GM23248 (cell line): ENCODE results near the gene DENND2D. TPM values are rescaled to one million over a fixed set of nuclear protein-coding genes. Genes with fewer than 3 reads are reported as not detected.

Source experiments
- DNase-seq: peaks from one replicate; pipeline ENCODE4 v3.0.0-alpha.2; 2015
- H2AFZ ChIP-seq: fragments of 200-600 bp; sonication (generic); 2 replicates; pipeline ENCODE4 v1.6.1; 2016; ENCODE audit warnings: antibody characterized with exemption
- H3F3A ChIP-seq: fragments of 200-600 bp; sonication (generic); 2 replicates; pipeline ENCODE4 v1.6.1; 2016; ENCODE audit warnings: mild to moderate bottlenecking, antibody characterized with exemption, mixed run types; ENCODE audit not compliant: insufficient read depth
- H3K27ac ChIP-seq: fragments of 200-600 bp; sonication (generic); 2 replicates; pipeline ENCODE4 v1.5.1; 2016; ENCODE audit warnings: mild to moderate bottlenecking
- H3K27me3 ChIP-seq: fragments of 200-600 bp; sonication (generic); replicated peaks from 2 replicates; pipeline ENCODE4 v1.6.1; 2016; ENCODE audit warnings: mild to moderate bottlenecking; ENCODE audit not compliant: insufficient read depth
- H3K36me3 ChIP-seq: fragments of 200-600 bp; sonication (generic); 2 replicates; pipeline ENCODE4 v1.6.1; 2016; ENCODE audit warnings: low read depth, mild to moderate bottlenecking
- H3K4me1 ChIP-seq: fragments of 200-600 bp; sonication (generic); 2 replicates; pipeline ENCODE4 v1.6.1; 2016; ENCODE audit warnings: mild to moderate bottlenecking; ENCODE audit not compliant: insufficient read depth
- H3K4me2 ChIP-seq: fragments of 200-600 bp; sonication (generic); one replicate; pipeline ENCODE4 v1.6.1; 2016; ENCODE audit warnings: mild to moderate bottlenecking; ENCODE audit not compliant: unreplicated experiment
- H3K4me3 ChIP-seq: fragments of 200-600 bp; sonication (generic); 2 replicates; pipeline ENCODE4 v1.5.1; 2016; ENCODE audit warnings: mild to moderate bottlenecking
- H3K79me2 ChIP-seq: fragments of 200-600 bp; sonication (generic); 2 replicates; pipeline ENCODE4 v1.6.1; 2016; ENCODE audit warnings: mild to moderate bottlenecking; ENCODE audit not compliant: insufficient read depth
- H3K9ac ChIP-seq: fragments of 200-600 bp; sonication (generic); 2 replicates; pipeline ENCODE4 v1.6.1; 2016; ENCODE audit warnings: mild to moderate bottlenecking
- H3K9me2 ChIP-seq: fragments of 200-600 bp; sonication (generic); 2 replicates; pipeline ENCODE4 v1.6.1; 2016; ENCODE audit warnings: mixed run types, mild to moderate bottlenecking, moderate library complexity; ENCODE audit not compliant: insufficient read depth
- H3K9me3 ChIP-seq: fragments of 200-600 bp; sonication (generic); one replicate; pipeline ENCODE4 v1.6.1; 2017; ENCODE audit warnings: low read depth
- H4K20me1 ChIP-seq: fragments of 200-600 bp; sonication (generic); 2 replicates; pipeline ENCODE4 v1.6.0; 2016; ENCODE audit not compliant: insufficient read depth
- EZH2 ChIP-seq: fragments of 200-600 bp; sonication (generic); IDR thresholded peaks from 2 replicates; pipeline ENCODE4 v1.6.1; 2018; ENCODE audit warnings: antibody characterized with exemption, mild to moderate bottlenecking; ENCODE audit not compliant: insufficient read depth, poor library complexity, severe bottlenecking
- EZH2phosphoT487 ChIP-seq: fragments of 200-600 bp; sonication (generic); IDR thresholded peaks from 2 replicates; pipeline ENCODE4 v1.6.1; 2018; ENCODE audit warnings: antibody characterized with exemption, moderate library complexity, mild to moderate bottlenecking, low read depth; ENCODE audit not compliant: insufficient read depth
- WGBS, 2 experiments: methylation state at CpG; one replicate each; pipeline ENCODE4 v1.1.6; 2015 to 2017; ENCODE audit warnings: low lambda C conversion rate in 2 of 2, low coverage in 1 of 2; ENCODE audit errors: missing lambda C conversion rate in 2 of 2; 5-methylcytosine and 5-hydroxymethylcytosine counted together
- in situ Hi-C: fragments of 300-500 bp; cut with MboI; formaldehyde crosslinking; loops from 2 replicates; pipeline ENCODE4 v1.15.0; 2020
- polyA plus RNA-seq: library from polyadenylated mRNA; unstranded; fragments of >200 nt; fragmentation: Nextera tagmentation; extraction: Ambion mirVana; gene quantifications from 2 replicates; pipeline ENCODE4 v1.2.1, GENCODE V29; 2016
- total RNA-seq: library from RNA; depleted of rRNA; stranded (reverse); fragments of >200 nt; shearing (Covaris generic); gene quantifications from 2 replicates; pipeline ENCODE4 v1.2.3, GENCODE V29; 2014

Gene DENND2D
- total and polyA plus RNA-seq, 2 experiments from 2014 or later, result 3.7 to 6.6 TPM

DNA sequence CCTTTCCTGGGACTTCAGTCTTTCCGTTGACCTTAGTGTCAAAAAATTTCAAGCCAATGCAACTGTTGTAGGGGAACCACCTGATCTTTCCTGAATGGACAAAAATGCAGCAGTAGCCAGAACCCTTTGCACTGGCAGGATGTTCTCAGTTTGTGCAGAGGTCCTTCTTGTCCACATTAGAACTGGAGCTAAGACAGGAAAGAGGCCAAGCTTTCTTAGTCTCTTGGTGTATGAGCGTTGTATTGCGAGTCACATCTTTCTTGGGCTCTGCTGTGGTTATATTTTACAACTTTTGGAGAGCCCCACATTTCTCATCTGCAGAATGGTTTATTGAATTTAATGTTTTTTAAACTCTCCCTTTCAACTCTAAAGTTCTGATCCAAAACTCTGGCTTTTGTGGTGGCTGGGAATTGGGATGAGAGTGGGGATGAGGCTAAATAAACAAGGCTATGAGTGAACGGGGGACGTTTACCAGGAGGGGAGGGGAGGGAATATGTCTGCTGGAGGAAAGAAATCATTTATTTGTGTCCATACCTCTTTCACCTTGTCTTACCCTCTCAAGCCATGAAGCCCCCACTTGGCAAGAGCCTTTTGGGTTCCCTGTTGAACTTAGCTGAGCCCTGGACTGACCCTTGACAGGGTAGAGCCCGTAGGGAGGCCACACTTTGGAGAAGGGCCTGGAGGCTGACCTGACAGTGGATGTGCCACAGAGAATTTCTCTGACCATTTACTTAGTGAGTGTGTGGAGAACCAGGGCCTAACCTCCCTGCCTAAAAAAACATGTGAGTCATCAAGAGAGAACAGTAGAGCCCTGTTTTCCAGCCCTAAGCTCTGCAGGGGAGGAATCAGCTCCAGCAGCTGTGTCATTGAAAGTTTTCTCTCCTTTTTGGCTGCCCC, 27.7 kb upstream of the DENND2D start:
- peak overlapping the region; percentile 26 for H3K9ac ChIP-seq
- TF ChIP-seq EZH2phosphoT487 (no peak), EZH2 (no peak)
- H2AFZ ChIP-seq, result 0 out of 2 replicates have a peak overlapping the region, but pooled peaks have one; percentile 39
- no peak overlapping the region; the same call in 1 of the 2 replicates for H3K4me3 ChIP-seq
- H4K20me1 ChIP-seq, result no peaks in the 10 kb centered on the region
- peaks cover 21% of the 10 kb centered on the region for H3K4me1 ChIP-seq
- H3K27ac ChIP-seq, result peak overlapping the region; percentile 63
- no peaks in the 10 kb centered on the region for H3K9me2 ChIP-seq
- in situ Hi-C loops, result loop anchor here (5.0 kb wide), 1 partner anchor 164 kb away; no protein-coding TSS in a partner anchor
- no peaks in the 10 kb centered on the region for H3K27me3 ChIP-seq
- H3K9me3 ChIP-seq, result no peaks in the 10 kb centered on the region
- H3K79me2 ChIP-seq, result no peaks in the 10 kb centered on the region
- DNase-seq, result peak; percentile 93
- H3F3A ChIP-seq, result peaks cover 13% of the 10 kb centered on the region; the same call in 1 of the 2 replicates
- H3K4me2 ChIP-seq, result peak overlapping the region; percentile 64
- H3K36me3 ChIP-seq, result no peaks in the 10 kb centered on the region
- WGBS, 2 experiments, result 46 to 59% methylated on average over 6 of the region's 6 CpGs

DNA sequence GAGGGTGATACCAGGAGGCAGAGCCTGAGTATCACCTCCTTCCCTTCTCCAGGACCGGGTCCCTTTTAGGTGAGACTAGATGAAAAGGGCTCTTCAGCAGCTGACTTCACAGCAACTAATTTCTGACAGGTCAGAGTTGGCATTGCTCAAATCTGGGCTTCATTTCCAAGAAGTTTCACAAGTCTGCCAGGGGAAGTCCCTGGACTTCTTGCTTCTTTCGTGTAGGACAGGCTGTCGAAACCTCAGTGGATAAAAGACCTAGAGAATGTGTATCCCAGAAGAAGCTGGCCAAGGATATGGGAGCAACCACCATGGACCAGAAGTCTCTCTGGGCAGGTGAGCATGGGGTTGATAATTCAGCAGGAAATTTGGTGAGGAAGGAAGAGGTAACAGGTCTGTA, 27.0 kb upstream of the DENND2D start, which contains the start of gene CHI3L2:
Gene CHI3L2, plus strand, starts transcription at position 280 of the 400 bp plus-strand sequence. Its CDS starts 17 bp downstream, at position 297.
- in situ Hi-C loops, result loop anchor here (5.0 kb wide), 1 partner anchor 165 kb away; no protein-coding TSS in a partner anchor
- Histone ChIP-seq H3K79me2 (no peaks in the 10 kb centered on the region), H3K9ac (peak within 1 kb of the TSS; percentile 26), H3K4me1 (peaks cover 21% of the 10 kb centered on the region), H2AFZ (0 out of 2 replicates have a peak within 1 kb of the TSS, but pooled peaks have one; percentile 39), H3K4me3 (no peak within 1 kb of the TSS; the same call in 1 of the 2 replicates), H3K9me2 (no peaks in the 10 kb centered on the region), H4K20me1 (no peaks in the 10 kb centered on the region), H3K36me3 (no peaks in the 10 kb centered on the region), H3K27me3 (no peaks in the 10 kb centered on the region), H3K27ac (peak within 1 kb of the TSS; percentile 63), H3K9me3 (no peaks in the 10 kb centered on the region), H3K4me2 (peak within 1 kb of the TSS; percentile 64), H3F3A (peaks cover 13% of the 10 kb centered on the region; the same call in 1 of the 2 replicates)
- TF ChIP-seq EZH2phosphoT487, result no peak
- TF ChIP-seq EZH2, result no peak
- peak; percentile 58 for DNase-seq
- WGBS, 2 experiments, result 48 to 58% methylated on average over 3 of the region's 3 CpGs

GRCh38 chr1:111225717-111226400, 25.4 kb upstream of the DENND2D start:
- no peaks in the 10 kb centered on the region for H3K79me2 ChIP-seq
- H3K9me2 ChIP-seq, result no peaks in the 10 kb centered on the region
- no peak overlapping the region for H3K9ac ChIP-seq
- no peaks in the 10 kb centered on the region for H3K27me3 ChIP-seq
- no peak for TF ChIP-seq EZH2
- TF ChIP-seq EZH2phosphoT487, result no peak
- peaks cover 13% of the 10 kb centered on the region; the same call in 1 of the 2 replicates for H3F3A ChIP-seq
- no peaks in the 10 kb centered on the region for H3K9me3 ChIP-seq
- no peak overlapping the region for H3K4me3 ChIP-seq
- H3K4me1 ChIP-seq, result peaks cover 21% of the 10 kb centered on the region
- no peaks in the 10 kb centered on the region for H4K20me1 ChIP-seq
- H2AFZ ChIP-seq, result no peak overlapping the region
- DNase-seq, result no peak
- no peak overlapping the region for H3K4me2 ChIP-seq
- H3K27ac ChIP-seq, result no peak overlapping the region
- 72 to 73% methylated on average over 6 of the region's 6 CpGs for WGBS, 2 experiments
- in situ Hi-C loops, result loop anchor here (5.0 kb wide), 1 partner anchor 166 kb away; no protein-coding TSS in a partner anchor
- H3K36me3 ChIP-seq, result no peaks in the 10 kb centered on the region

DNA sequence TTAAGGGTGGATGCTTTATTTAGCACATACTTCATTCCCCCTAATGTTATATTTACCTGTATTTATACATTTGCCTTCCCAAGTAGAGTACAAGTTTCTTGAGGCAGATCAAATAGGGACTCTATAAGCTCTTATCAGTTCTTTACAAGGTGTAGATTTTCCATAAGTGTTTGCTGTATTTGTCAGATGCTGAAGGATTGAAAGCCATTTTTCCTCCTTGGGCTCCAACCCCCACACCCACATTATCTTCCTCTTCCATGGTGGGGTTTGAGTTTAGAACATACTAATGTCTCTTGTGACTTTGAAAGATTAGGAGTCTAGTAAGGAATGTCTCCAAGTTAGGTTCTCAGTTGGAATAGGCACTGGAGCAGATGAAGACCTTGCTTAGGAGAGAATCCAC, 24.6 kb upstream of the DENND2D start:
- no peaks in the 10 kb centered on the region for H3K9me2 ChIP-seq
- no peaks in the 10 kb centered on the region for H3K27me3 ChIP-seq
- H3K4me3 ChIP-seq, result no peak overlapping the region
- H4K20me1 ChIP-seq, result no peaks in the 10 kb centered on the region
- H3K4me1 ChIP-seq, result peaks cover 21% of the 10 kb centered on the region
- H3K4me2 ChIP-seq, result no peak overlapping the region
- no peak overlapping the region for H2AFZ ChIP-seq
- no peak for DNase-seq
- no peaks in the 10 kb centered on the region for H3K9me3 ChIP-seq
- no peaks in the 10 kb centered on the region for H3K79me2 ChIP-seq
- H3K9ac ChIP-seq, result no peak overlapping the region
- H3F3A ChIP-seq, result peaks cover 13% of the 10 kb centered on the region; the same call in 1 of the 2 replicates
- in situ Hi-C loops, result loop anchor here (5.0 kb wide), 1 partner anchor 167 kb away; no protein-coding TSS in a partner anchor
- no peak overlapping the region for H3K27ac ChIP-seq
- H3K36me3 ChIP-seq, result no peaks in the 10 kb centered on the region
- TF ChIP-seq EZH2phosphoT487 (no peak), EZH2 (no peak)
